GM12801 (cell line): ENCODE measurements around the gene BATF.

Experiments used
- CTCF ChIP-seq: IDR thresholded peaks from one replicate; pipeline ENCODE4 v1.5.1; 2011; ENCODE audit warnings: control low read depth; ENCODE audit not compliant: insufficient read length; ENCODE audit errors: extremely low read depth

Gene BATF

GRCh38 chr14:75559451-75560222 lies 37.4 kb downstream of the BATF start:
- no peak for TF ChIP-seq CTCF

GRCh38 chr14:75561013-75561432 lies 38.8 kb downstream of the BATF start:
- no peak for TF ChIP-seq CTCF

- TF ChIP-seq CTCF: no peak
Observed at GRCh38 chr14:75562089-75562488, 39.8 kb downstream of the BATF start.

- no peak for TF ChIP-seq CTCF
Observed at GRCh38 chr14:75562489-75562888, 40.2 kb downstream of the BATF start.

GRCh38 chr14:75563931-75564330 lies 41.7 kb downstream of the BATF start:
- no peak for TF ChIP-seq CTCF

- no peak for TF ChIP-seq CTCF
Observed at GRCh38 chr14:75565056-75565455, 42.8 kb downstream of the BATF start.

- no peak for TF ChIP-seq CTCF
Observed at GRCh38 chr14:75566321-75566720, 44.1 kb downstream of the BATF start.
